Activated T-helper 1 cell treated with Interleukin-2 at 50 U/mL for 16 hours (primary cell): ENCODE results near the gene HPGDS.
"Not testable (repeated sequence)": the region's sequence is repeated elsewhere in the genome, so short reads cannot be mapped to it uniquely, and the experiment has no call there.

Source experiments
- DNase-seq: peaks from one replicate; pipeline ENCODE4 v3.0.0-alpha.2; 2020; ENCODE audit warnings: low read depth

The HPGDS gene

DNA sequence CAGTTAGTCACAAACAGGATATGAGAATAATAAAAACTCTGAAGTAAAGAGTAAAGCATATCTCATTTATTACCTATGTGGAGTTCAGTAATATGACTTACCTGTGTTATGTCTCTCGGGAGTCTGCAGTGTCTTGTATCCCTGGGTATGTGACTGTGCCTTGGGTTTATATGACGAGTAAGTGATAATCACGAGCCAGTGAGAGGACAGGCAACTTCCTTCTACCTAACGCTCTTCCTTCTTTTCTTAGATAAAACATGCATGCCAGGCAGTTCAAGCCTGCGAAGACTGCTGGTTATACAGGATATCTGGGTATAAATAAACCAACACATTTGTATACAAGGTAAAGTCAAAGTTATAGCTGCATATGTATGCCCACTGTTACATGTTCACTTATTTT is at the start of gene HPGDS:
HPGDS (minus strand) TSS at position 143 of the 400 bp plus-strand sequence. CDS start 8,207 bp downstream, outside the sequence.
- DNase-seq: no peak

DNA sequence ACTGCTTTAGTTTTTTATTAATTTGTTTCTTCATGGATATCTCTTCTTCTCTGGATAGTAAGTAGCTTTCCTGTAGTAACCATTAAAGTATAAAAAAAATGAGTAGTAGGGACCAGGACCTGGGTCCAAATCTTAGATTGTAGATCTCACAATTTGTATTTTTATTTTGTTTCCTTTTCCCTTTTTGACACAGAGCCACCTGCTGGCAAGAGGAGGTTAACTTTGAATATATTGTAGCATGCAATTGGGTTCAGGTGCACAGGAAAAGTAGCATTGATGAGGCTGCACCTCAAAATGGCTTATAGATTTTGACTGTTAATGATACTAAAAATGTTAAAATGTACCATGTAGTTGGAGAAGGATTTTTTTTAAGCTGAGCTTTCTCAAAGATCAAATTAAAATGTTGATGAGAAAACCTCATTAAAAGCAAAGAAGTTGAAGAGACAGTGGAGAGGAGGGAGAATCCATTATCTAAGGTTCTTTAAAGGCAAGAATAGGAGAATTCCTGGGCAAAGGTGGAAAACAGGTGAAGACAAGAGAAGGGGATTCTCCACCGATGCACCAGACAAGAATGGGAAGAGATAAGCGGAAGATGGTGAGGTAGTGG is 48.3 kb upstream of the HPGDS start:
- no peak for DNase-seq

DNA sequence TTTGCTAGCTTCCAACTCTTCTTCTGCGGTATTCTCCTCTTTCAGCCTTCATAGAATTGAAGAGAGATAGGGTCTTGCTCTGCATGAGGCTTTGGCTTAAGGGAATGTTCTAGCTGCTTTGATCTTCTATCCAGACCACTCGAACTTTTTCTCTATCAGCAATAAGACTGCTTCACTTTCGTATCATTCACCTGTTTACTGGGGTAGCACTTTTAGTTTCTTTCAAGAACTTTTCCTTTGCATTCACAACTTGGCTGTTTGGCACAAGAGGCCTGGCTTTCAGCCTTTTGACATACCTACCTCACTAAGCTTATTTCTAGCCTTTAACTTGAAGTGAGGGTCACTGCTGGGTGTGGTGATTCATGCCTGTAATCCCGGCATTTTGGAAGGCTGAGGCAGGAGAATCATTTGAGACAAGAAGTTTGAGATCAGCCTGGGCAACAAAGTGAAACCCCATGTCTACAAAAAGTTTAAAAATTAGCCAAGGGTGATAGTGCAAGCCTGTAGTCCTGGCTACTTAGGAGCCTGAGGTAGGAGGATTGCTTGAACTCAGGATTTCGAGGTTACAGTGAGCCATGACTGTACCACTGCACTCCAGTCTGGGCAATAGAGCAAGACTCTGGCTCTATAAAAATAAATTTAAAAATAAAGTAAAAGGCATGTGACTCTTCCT is 47.1 kb upstream of the HPGDS start:
- no peak for DNase-seq

DNA sequence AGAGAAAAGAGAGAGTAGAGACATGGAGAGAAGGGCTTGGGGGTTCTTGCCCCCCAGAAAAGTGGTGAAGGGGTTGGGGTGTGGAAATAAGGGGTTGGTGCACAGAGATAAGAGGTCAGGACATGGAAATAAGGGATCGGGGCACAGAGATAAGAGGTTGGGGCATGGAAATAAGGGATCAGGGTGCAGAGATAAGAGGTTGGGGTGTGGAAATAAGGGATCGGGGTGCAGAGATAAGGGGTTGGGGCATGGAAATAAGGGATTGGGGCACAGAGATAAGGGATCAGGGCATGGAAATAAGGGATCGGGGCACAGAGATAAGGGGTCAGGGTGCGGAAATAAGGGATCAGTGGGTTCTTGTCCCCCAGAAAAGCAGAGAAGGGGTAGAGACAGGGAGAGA is 45.3 kb upstream of the HPGDS start:
- not testable (repeated sequence) for DNase-seq

DNA sequence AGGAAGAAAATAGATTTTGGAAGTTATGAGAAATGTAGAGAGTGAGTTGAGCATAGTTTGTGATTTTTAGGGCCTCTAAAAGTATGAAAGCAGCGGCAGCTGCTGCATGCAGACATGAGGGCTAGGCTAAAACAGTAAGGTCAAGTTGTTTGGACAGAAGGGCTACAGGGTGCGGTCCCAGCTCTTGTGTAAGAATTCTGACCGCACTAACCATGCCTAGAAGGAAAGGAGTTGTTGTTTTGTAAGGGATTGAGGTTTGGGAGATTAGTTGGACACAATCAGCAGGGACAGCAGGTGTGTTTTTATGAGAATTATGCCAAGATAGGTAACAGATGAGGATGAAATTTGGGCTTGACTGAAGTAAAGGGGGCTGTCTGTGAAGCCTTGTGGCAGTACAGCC is 42.8 kb upstream of the HPGDS start:
- not testable (repeated sequence) for DNase-seq

DNA sequence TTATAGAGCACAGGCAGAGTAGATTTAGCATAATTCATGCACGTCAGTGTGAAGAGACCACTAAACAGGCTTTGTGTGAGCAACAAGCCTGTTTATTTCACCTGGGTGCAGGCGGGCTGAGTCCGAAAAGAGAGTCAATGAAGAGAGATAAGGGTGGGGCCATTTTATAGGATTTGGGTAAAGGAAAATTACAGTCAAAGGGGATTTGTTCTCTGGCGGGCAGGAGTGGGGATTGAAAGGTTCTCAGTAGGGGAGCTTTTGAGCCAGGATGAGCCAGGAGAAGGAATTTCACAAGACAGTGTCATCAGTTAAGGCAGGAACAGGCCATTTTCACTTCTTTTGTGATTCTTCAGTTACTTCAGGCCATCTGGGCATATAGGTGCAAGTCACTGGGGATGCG is 40.3 kb upstream of the HPGDS start:
- not testable (repeated sequence) for DNase-seq

DNA sequence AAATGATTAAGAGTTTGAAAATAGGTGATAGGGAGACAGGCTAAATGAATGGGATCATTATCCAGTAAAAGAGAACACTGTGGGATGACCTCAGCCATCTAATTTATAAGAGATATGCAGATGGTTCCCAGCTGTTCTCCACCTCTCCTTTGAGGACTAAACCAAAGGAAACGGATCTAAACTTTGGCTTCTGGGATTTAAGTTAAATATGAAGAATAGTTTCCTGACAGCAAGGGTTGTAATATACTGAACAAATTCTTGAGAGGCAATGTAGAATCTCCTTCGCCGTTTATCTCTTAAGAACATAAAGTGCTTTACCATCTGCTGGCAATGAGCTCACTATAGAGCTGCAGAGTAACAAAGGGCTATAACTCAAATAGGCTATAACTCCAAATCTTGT is 35.4 kb upstream of the HPGDS start:
- no peak for DNase-seq

DNA sequence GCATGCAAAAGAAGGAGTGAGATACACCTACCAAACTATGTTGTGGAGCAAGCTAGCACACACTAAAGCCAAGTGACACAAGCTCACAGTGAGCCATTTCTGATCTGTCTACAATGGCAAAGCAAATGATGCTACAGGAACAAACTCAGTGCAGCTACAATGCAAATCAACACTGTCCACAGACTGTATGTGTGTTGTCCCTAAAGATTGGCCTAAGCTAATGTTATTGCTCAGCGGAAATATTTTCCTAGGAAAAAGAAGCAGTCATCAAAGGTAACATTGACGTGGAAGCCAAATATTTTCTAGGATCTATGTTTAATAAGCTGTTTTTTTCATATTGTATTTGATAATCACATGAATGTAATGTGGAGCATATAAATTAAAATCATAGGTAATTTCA is 34.7 kb upstream of the HPGDS start:
- DNase-seq: no peak

DNA sequence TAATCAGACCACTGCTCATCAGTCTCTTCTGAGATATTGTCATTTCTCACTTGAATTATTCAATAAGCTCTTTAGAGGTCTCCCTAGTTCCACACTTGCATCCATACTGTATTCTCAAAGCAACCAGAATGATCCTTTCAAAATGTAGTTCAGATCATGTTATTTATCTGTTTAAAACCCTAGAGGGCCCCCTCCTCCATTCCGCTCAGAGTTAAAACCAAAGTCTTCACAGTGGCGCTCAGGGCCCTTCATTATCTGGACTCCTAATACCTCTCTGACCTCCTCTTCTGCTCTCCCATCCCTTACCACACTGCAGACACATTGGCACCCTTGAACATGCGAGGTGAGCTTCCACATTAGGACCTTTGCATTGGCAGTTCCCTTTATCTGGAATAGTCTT is 32.7 kb upstream of the HPGDS start:
- DNase-seq: no peak

DNA sequence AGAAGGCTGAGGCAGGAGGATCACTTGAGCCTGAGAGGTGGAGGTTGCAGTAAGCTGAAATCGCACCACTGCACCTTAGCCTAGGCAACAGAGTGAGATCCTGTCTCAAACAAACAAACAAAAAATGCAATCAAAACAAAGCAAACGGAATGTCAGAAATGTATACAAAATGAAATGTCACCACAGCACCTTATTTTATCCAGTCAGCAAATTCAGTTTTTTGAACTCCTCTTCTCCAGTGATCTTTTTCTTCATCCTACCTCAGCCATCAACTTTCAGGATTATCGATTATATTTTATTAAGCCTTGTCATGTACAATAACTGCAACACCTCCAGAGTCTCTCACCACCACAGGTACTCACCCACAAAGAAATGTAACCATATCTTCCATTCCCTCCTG is 31.1 kb upstream of the HPGDS start:
- DNase-seq: no peak

DNA sequence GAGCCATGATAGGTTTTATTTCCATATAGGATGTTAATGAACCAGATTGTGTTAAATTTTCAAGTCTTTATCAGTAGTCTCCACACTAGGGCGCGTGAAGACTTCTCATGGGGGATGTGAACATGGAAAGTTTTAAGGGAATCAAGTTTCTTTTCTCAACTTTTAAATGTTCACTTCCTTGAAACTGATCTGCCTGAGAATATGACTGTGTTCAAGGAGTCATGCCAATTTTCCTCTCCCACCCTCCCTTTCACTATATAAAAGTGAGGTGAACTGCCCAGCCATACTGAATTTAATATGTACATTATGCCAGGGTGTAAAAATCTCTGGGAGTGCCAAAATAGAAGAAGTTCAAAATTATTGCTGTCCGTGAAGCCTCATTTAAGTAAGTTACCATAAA is 30.4 kb upstream of the HPGDS start:
- no peak for DNase-seq

DNA sequence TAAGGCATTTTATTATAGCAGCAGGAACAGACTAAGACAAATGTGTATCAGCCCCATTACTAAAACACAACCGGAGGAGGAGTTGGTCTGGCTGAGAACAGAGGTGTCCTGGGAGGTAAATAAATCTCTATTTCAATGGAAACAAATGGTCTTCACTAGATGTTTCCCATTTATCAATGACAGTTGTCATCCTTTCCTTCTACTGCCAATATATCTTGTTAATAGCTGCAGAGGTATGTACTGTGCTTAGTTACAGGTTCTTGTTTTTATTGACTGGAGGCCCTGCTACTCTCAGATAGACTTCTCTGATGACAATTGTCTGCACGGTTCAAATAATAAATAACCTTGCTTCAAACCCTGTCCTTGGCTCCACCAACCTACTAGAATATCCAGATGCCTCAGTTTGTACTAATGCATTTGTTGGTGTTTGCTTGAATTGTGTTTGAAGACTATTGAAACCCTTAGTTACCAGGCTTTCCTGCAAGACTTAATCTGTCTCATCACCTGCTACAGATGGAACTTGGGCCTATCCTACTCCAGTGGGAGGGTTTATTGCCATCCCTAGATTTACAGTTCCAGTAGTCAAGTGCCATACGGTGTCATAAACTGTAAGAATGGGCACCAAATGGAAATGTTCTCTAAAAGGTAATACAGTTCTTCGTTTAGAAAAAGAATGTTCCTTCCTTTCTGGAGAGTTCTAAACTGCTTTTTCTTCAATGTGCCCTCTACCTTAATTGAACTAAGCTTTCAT is 29.8 kb upstream of the HPGDS start:
- no peak for DNase-seq

DNA sequence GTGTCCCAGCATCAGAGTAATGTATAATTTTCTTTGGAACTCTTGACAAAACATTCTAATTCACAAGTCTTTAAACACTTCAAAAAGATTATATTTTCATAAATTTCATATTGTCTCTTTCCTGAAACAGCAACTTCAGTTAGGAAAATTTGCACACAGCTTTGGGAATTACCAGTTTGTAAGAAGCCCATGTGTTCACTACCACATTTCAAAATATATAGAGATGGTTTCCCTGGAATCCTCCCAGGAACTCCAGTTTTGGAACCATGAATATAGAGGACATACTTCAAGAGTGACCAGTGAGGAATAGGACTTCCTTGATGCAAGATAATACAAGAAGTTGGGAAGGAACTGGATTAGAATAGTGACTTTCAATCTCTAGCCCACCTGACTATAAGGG is 28.7 kb upstream of the HPGDS start:
- DNase-seq: no peak

DNA sequence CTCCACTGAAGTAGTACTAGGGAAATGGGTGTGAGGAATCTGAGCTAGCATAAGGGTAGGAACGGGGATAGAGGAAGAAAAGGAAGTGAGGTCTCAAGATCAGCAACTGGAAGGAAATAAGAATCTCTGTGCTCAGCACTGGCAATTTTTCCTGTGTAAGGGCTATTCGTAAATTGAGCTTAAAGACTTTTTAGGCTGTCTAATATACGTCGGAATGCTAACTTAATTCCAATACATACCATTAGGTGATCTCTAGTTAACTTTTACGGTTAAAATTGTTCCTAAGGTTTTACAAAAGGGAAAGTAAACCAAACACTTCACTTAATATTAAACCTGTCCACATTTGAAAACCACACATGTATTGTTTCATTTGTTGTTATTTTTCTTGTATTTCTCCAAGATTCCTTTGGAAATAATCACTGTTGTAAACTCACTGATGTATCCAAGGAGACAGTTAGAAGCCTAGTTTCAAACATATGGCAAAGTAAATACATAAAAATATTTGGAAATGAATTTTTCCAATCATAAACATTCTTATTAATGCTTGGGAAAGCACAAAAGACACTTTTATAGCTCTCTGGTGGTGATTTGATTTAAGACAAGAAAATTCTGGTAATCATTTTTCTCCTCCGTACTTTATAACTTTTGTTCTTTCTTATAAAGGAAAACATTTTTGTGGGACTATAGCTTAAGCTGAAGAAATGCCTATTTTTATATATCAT is 28.1 kb upstream of the HPGDS start:
- DNase-seq: no peak

DNA sequence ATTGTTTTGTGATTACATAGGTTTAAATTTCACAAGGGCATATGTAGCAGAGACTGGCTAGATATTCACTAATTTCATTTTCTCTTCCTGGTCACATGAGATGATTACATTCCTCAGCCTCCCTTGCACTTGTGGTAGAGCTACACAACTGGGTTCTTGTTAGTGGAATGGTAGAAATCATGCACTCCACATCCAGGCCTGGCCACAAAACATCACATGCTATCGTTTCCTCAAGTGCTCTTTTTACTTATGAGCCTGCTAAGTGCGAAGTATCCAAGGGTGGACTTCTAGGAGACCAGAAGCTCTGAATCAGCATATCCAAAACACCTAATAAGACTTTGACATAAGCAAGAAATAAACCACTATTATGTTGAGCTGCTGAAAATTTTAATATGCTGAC is 26.4 kb upstream of the HPGDS start:
- no peak for DNase-seq

DNA sequence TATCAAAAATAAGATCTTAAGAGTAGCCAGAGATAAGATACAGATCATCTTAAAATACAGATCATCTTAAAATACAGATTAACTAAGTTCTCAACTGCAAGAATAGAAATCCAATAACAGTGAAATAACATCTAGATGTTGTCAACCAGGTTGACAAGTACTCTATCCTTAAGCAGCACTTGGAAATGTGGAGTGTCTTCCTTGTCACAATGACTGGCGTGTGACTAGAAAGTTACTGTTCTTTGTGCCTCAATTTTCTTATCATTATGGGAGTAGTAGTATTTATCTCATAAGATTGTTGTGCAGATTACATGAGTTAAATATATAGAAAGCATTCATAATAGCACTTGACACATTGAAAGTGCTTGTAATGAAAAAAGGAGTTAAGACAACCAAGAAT is 25.8 kb upstream of the HPGDS start:
- DNase-seq: no peak

DNA sequence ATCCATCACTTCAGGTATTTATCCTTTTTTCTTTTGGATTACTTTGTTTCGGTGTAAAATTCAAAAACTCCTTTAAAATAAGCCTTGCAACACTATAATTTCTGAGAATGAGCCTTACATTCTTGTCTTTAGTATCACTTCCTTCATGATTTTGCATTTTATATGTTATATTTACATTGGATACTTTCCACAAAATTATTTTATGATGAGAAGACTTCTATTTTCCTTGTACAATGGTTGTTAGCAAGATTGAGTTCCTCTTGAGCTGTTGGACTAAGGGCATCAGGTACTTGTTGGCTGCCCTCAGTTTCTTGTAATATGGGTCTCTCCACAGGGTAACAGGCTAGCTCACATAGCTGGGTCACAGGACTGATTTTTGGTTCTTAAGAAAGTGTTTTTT is 22.7 kb upstream of the HPGDS start:
- no peak for DNase-seq

DNA sequence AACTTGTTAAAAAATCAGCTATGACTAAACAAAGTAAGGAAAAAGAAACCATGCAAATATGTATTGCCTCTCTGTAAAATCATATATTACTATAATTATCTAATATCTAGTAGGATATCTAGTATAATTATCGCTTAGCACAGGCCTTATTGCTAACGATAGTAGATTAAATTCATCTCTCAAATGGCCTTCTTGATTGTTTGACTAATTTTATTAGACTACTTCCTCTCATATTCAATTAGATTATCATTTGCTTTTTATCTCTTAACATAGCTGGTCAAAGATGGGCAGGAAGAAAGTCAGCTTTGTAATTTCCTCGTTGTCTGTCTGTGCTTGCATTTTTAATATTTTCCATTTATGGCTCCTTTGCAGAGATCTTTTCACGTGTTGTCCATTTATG is 21.9 kb upstream of the HPGDS start:
- DNase-seq: no peak

DNA sequence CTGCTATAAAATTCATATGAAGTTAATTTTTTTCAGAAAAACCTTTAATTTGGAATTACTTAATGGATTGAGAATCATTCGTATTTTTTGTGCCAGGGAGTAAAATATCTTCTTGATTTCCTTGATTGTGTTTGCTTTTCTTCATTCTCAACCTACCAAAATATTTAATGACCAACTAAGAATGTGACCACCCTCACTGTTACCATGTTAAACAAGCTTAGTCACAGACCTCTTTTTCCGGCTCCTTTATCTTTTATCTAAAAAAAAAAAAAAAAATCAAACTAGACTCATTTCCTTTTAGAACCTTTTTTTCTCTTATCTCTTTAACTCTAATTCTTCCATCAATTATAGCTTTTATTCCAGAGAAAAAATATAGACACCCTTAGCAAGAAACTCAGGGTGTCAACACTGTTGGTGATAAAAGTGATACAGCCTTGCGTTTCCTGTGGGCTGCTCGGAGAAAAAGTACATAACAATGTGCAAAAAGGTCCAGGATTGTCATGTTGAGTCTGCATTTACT is 20.6 kb upstream of the HPGDS start:
- DNase-seq: no peak

DNA sequence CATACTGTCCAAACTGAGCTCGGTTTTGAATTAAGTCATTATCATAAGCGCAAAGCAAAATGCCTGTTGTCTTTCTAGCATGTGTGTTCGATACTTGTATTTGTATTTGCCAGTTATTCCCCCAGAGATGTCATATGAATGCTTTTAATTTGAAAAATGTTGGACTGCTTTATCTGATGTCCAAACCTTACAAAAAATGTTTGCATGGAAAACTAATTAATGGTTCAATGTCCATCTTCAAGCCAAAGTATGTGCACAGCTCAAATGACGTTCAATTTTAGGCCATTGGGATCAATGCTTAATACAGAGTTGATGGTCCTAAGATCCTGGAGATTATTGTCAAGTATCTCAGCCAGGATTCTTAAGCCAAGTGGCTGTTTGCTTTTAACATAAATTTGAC is 17.2 kb upstream of the HPGDS start:
- DNase-seq: no peak

DNA sequence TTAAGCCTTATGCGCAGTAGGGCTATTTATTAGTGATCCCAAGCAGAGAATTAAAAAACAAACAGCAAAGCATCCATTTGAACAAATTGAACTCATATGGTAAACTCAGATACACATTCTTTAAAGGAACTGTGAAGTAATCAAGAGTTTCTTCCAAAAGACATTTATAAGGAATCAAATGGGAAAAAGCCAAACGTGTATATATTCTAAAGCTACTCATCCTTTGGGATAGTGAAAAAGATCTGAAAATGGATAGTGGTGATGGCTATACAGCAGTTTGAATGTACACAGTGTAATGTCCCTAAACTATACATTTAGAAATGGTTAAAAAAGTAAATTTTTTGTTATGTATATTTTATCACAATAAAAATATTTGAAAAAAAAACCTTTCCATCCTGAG is 16.6 kb upstream of the HPGDS start:
- no peak for DNase-seq

DNA sequence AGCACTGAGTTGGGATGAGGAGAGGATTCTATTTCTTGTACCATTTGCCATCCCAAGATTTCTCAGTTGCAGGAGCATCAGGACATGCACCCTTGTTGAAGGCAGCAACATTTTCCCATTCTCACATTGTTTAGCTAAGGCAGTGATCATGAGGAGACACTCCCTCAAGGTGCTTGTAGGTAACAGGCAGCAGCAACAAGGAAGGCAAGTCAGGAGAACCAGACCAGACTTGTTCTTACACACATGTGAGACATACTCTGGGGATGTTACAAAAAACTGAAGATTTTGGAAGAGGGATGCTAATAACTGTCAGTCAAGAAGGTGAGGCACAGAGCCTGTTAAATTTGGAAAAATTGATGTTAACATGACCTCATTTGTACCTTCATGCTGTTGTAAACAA is 15.5 kb upstream of the HPGDS start:
- no peak for DNase-seq

DNA sequence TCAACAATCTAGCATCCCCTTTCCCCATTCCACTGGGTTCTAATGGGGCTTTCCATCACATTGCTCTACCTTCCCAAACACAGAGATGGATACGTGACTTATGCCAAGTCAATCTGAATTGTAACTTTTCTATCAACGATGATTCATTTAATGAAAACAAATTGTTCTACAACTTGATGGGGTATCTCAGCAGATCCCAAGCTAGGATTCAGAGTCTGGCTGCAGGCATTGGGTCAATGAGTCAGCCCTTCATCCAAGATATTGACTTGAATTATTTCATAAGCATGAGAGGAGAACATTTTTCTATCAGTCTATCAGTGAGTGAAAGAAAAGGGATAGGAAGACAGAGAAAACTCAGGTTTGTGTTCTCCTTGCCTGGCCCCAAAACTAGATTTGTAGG is 15.0 kb upstream of the HPGDS start:
- no peak for DNase-seq
